Measurements from ENCODE around the gene SGCE.

The SGCE gene

GRCh38 chr7:94618126-94618525 lies 37.8 kb downstream of the SGCE start:
- DNase-seq, result peak; percentile 6

- DNase-seq, result no peak
Measured at GRCh38 chr7:94616855-94617254, 39.1 kb downstream of the SGCE start.

- DNase-seq, result no peak
Measured at GRCh38 chr7:94615666-94616065, 40.3 kb downstream of the SGCE start.

- no peak for DNase-seq
Measured at GRCh38 chr7:94612661-94613060, 43.3 kb downstream of the SGCE start.

GRCh38 chr7:94612253-94612652 lies 43.7 kb downstream of the SGCE start:
- DNase-seq, result no peak

- DNase-seq, result no peak
Measured at GRCh38 chr7:94609561-94609960, 46.4 kb downstream of the SGCE start.

- no peak for DNase-seq
Measured at GRCh38 chr7:94605031-94605430, 50.9 kb downstream of the SGCE start.

- no peak for DNase-seq
Measured at GRCh38 chr7:94602181-94602580, 53.8 kb downstream of the SGCE start.

- no peak for DNase-seq
Measured at GRCh38 chr7:94600267-94600666, 55.7 kb downstream of the SGCE start.

- no peak for DNase-seq
Measured at GRCh38 chr7:94595717-94596116, 60.2 kb downstream of the SGCE start.

GRCh38 chr7:94594882-94595281 lies 61.1 kb downstream of the SGCE start:
- DNase-seq, result no peak

- DNase-seq, result no peak
Measured at GRCh38 chr7:94591176-94591575, 64.8 kb downstream of the SGCE start.

GRCh38 chr7:94590526-94591162 lies 65.3 kb downstream of the SGCE start:
- DNase-seq, result peak; percentile 4

- no peak for DNase-seq
Measured at GRCh38 chr7:94588075-94588474, 67.9 kb downstream of the SGCE start.

- DNase-seq, result no peak
Measured at GRCh38 chr7:94584113-94584512, 71.8 kb downstream of the SGCE start.

- DNase-seq, result no peak
Measured at GRCh38 chr7:94580601-94581000, 75.3 kb downstream of the SGCE start.

GRCh38 chr7:94579470-94579869 lies 76.5 kb downstream of the SGCE start:
- no peak for DNase-seq

- DNase-seq, result no peak
Measured at GRCh38 chr7:94578614-94579013, 77.3 kb downstream of the SGCE start.

- DNase-seq, result no peak
Measured at GRCh38 chr7:94577357-94577756, 78.6 kb downstream of the SGCE start.

- DNase-seq, result no peak
Measured at GRCh38 chr7:94576316-94576715, 79.6 kb downstream of the SGCE start.

- DNase-seq, result no peak
Measured at GRCh38 chr7:94575646-94576045, 80.3 kb downstream of the SGCE start.

GRCh38 chr7:94571816-94572215 lies 84.1 kb downstream of the SGCE start:
- no peak for DNase-seq

GRCh38 chr7:94567396-94567795 lies 88.5 kb downstream of the SGCE start:
- no peak for DNase-seq

GRCh38 chr7:94565247-94565894 lies 90.6 kb downstream of the SGCE start:
- DNase-seq, result no peak

- no peak for DNase-seq
Measured at GRCh38 chr7:94562525-94562924, 93.4 kb downstream of the SGCE start.

Data from inflammatory macrophage treated with lipopolysaccharide for 4 hours (primary cell).